NCI-H446 (cell line): Measurements from ENCODE around the gene GATA5.
"Not testable (repeated sequence)": the region's sequence is repeated elsewhere in the genome, so short reads cannot be mapped to it uniquely, and the experiment has no call there.

ENCODE experiments used
- DNase-seq, 2 experiments: peaks; one replicate each; lab custom pipeline; 2025; lab: John Stamatoyannopoulos, UW

Gene GATA5

DNA sequence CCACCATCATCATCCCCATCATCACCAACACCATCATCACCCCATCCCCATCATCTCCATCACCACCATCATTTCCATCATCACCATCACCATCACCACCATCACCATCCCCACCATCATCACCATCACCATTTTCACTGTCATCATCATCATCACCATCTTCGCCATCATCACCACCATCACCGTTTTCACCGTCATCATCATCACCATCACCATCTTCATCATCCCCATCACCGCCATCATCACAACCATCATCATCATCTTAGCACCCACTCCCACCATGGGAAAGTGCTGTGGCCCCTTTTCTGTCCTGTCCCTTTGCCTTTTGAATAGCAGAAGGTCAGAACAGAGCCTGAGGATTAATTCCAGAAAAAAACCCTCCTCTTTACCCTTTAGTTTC is 28.5 kb upstream of the GATA5 start:
- DNase-seq, result no peak

DNA sequence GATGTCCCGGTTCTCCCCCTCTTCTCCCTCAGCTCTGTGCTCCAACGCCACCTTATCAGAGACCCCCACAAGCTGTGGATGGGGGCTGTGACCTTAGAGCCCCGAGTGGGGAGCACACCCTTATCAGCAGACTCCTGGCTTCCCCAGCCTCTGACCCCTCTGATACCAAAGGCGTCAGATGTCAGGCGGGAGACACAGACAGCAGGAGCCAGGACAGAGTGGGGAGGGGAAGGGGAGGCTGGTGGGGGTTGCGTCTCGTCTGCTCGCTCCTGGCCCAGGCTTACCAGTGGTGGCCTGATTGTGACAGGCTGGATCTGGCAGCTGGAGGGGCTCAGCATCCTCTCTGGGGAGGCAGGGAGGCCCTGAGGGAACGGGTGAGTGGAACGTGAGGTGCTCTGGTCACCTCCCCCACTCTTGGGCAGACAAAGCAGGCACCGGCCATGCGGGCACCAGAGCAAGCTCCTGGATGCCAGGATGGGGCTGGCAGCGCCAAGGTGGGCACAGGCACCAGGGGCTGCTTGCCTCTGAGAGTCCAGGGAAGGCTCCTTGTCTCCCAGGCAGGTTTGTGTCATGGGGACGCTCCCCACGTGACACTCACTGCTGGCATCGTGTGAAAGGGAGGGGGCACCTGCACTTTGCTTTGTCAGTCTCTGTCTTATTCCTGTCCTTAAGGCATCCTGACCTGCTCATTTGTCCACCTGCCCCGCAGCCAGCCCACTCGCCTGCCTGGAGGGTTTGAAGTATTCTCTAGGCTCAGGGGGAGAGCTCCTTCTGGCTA is 27.8 kb upstream of the GATA5 start:
- no peak for DNase-seq

DNA sequence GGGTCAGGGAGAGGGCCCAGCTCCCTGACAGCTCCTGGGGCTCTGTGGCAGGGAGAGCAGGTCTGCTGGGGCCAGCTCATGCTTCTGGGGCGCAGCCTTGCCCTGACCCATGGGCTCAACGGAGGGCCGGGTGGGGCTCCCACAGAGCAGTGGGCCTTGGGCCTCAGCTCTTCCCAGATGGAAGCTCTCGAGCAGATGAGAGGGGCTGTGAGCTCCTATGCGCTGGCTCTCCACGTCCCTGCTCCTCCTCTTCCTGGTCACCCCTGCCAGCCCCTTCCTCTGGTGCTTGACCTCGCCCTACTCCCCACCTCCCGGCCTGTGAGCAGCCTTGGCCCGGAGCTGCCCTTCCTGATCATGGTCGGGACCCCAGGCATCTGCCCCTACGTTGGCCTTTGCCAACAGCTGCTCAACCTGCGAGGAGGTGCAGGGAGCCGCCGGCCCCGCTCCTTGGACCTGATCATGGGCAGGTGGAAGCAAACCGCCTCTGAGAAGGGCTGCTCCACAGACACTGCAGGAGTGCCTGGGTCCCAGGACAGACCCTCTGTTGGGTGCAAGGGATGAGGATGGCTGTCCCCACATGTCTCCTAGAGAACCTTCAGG is 26.8 kb upstream of the GATA5 start:
- no peak for DNase-seq

DNA sequence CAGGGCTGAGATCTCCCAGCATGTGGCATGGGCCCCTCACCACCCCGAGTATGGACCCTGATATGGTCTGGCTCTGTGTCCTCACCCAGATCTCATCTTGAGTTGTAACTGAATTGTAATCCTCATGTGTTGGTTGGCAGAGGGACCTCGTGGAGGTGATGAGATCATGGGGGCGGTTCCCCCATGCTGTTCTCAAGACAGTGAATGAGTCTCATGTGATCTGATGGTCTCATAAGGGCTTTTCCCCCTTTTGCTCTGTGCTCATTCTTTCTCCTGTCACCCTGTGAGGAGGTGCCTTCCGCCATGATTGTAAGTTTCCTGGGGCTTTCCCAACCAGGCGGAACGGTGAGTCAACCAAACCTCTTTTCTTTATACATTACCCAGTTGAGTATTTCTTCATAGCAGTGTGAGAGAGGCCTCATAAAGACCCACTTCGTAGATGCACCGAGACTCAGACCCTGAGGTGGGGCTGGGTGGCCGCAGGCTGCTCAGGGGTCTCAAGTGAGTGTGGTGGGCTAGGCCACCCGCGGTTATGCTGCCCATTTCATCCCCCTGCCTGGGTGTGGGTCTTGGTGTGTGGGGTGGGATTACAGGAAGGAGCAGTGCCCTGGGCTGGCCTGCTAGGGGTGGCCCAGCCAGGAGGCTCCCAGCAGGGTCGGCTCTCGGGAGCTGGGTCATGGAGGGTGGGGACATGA is 26.2 kb upstream of the GATA5 start:
- no peak for DNase-seq

DNA sequence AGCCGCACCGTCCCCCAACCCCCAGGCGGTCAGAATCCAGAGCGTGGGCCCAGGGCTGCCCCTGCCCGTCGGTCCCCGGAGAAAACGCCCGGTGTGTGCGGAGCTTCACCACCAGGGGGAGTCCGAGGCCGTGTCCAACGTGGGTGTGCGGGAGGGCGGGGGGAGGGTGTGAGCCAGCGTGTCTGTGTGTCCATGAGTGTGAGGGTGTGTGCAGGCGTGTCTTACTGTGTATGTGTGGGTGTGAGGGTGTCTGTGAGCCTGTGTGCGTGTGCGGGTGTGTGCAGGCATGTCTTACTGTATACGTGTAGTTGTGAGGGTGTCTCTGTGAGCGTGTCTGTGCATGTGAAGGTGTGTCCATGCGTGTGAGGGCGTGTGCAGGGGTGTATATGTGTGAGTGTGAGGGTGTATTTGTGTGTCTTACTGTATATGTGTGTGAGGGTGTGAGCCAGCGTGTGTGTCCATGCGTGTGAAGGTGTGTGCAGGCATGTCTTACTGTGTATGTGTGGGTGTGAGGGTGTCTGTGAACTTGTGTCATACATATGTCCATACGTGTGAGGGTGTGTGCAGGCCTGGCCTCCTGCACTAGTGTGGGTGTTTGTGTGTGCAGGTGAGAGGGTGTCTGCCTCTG is 24.6 kb upstream of the GATA5 start:
- DNase-seq, result peak; percentile 7 to 31

DNA sequence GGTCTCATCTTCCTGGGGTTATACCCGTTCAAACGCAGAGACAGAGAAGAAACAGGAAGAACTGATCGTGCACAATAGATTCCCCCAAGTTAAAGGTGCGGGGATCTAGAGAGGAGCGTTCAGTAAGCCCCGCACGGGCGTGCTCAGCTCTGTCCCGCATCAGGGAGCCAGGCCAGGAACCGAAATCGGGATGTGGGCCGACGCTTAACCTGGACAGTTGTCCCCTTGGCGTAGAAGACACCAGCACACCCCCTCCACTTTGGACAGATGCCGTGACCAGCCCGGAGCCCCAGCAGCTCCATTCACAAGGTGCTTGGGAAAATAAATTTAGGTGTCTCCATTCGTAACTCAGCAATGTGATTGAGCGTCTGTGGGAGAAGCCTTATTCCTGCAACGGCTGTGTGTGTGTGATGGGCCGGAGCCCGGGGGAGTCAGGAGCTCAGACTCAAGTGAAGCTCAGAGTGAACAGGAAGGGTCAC is 24.0 kb upstream of the GATA5 start:
- no peak for DNase-seq

DNA sequence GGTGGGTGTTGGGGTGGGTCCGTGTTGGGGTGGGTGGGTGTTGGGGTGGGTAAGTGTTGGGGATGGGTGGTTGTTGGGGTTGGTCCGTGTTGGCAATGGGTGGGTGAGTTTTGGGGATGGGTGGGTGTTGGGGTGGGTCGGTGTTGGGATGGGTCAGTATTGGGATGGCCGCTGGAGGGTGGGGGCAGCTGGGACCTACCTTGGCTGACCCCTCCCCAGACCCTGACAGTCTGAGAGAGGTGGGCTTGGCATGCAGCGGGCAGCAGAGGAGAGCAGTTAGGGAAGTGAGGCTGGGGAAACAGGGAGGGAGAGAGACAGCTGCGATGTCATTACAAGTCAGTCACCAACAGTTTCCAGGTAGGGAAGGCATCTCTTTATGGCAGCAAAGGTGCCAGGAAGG is 23.1 kb upstream of the GATA5 start:
- no peak for DNase-seq

DNA sequence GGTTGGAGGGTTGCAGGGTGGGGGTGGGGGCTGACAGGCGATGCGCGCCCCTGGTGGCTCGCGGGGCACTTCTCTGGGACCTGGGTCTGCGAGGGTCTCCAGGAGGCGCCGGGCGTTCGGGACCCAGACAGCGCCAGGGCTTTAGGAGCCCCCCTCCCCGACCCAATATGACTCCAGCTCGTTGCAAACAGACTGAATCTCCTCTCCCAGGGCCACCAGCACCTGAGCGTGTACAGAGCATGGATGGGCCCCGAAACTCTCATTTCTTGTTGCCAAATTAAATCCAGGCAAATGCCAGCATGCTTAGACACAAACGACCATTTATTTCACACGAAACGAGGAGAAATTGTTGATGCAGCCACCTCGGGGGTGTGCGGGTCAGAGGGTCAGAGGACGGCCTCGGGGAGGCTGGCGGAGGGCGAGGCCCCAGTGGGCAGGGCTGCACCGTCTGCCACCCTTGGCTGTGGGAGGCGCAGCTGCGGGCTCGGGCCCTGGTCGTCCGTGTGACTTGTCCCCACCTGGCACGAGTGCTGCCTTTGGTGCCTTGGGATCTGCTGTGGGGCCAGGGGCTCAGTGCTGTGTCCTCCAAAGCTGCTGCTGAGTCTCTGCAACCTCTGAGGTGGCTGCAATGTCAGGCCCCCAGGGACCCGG is 20.9 kb upstream of the GATA5 start:
- peak in 1 of 2 experiments; percentile 12 for DNase-seq

DNA sequence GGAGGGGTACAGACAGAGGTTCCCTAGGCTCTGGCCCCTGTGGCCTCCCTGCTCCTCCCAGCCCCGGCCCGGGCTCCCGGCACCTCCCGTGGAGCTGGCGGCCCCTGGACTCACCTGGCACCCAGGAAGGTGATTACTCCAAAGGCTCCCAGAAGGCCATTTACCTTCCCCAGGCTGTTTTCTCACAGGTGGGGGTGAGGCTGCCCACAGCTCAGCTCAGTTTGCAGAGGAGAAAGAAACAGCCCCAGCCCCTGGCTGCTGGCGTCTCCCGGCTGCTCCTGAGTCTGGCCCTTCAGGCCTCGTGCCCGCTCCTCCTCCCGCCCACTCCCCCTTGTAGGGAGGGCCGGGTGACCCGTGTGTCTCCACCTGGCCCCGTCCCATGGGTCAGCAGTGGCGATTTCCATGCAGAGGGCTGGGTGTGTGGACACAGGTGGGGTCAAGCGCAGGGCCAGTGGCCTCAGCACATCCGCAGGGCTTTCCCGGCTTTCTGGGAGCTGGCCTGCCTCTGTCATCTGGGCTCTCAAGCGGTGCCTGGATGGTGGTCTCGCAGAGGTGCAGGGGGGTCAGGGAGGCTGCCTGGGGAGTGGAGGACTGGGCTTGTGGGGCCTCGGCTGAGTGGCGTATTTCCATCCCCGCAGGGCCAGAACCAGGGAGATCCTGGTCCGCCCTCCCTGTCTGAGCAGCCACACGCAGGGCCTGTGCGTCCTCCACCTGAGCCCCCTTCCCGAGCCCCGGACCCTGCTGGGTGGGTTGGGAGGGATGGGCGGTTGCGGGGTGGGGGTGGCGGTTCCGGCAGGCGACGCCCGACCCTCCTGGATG is 20.2 kb upstream of the GATA5 start:
- DNase-seq, result no peak

DNA sequence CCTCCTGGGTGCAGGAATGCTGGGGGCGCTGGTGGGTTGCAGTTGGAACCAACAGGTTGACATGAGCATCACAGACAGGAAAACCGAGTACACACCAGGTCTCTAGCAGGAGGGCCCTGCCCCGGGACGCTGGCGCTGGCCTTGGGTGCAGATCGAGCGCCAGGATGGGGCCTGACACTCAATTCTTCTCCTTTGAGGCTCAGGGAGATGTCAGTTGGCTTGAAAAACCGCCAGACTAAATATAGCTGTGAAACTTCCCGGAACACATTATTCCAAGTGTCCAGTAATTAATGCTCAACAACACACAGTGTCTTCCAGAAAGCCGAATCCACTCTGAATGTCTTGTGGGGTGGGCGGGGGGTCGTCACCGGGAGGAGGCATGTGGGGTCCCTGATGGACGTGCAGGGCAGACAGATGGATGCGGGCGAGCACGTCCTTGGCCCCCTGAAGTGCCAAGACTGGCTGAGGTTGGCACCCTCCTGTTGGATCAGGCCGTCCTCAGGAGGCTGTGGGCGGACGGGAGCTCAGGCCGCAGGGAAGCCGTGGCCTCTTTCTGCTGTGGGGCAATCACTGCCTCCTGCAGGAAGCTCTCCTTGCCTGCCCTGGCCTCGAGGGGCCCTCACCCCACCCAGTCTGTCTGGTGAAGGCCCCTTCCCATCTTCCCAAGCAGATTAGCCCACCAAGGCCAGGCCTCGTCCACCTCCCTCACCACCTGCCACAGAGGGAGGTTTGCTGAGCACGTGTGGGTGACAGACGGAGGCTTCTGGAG is 19.4 kb upstream of the GATA5 start:
- DNase-seq, result no peak

DNA sequence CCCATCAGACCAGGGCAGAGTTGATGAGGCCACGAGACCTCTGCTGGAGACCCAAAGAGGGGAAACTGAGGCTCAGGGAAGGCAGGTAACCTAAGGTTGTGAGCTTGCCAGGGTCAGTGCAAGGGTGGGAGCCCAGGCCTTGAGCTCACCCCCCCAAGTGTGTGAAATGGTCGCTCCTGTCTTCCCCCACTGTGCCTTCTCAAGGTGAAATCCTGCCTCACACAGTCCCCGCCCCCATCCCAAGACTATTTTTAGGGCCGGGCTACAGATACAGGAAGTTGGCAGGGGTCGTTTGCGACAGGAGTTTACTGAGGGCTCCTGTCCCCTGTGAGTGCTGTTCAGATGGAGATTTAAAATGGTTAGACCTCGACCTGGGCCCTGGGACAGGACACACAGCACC is 18.7 kb upstream of the GATA5 start:
- DNase-seq, result no peak

DNA sequence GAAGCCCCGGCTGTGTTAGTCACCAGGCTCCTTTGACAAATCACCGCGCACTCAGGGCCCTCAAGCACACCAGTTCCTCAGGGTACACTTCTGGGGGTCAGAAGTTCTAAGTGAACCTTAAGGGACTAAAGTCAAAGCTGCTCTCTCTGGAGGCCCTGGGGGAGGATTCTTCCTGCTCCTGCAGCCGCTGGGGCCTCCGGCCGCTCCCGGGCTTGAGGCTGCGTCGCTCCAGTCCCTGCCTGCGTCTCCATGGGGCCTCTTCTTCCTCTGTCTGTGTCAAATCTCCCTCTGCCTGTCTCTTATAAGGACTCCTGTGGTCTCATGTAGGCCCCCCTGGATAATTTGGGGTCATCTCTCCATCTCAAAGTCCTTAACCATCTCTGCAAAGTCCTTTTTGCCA is 18.1 kb upstream of the GATA5 start:
- DNase-seq, result no peak

DNA sequence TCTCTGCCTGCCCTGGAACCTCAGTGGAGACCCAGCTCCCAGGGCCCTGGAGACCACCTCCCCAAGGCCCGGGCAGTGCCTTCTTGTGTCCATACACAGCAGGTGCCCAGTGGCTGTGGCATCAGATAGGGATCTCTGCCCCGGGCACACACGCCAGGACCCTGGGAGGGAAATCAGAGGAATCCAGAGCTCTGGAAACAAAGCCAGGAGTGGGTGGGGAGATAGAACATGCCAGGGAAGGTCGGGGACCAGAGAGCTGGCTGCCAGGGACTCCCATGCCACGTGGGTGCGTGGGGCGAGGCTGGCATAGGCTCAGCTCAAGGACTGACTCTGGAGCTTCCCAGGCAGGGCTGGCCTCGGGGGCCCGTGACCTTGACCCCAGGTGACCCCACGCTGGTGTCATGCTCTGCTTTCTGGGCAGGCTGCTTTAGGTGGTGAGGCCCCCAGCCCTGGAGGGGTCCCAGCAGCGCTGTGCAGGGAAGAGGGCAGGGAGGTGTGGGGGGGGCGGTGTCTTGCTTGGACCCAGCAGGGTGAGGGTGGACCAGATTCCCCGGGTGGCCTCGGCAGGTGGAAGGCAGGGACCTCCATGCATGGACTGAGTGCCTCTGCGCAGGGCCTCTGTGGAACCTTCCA is 17.6 kb upstream of the GATA5 start:
- no peak for DNase-seq

DNA sequence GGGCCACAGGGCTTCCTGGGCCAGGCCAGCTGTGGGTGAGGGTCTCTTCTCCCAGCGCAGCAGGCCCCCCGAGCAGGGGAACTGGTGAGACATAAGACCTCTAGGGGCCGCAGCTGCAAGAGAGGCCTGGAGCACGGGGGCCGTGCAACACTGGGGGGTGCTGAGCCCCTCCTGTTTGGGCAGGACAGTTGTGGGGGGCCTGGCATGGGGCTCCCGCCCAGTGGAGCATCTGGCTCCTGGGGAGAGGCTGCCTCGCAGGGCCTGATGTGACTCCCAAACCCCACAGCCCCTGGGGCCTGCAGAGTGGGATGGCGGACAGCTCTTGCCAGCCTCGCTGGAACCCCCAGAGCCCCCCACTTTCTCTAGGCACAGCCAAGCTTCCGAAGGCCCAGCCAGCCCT is 16.9 kb upstream of the GATA5 start:
- no peak for DNase-seq

DNA sequence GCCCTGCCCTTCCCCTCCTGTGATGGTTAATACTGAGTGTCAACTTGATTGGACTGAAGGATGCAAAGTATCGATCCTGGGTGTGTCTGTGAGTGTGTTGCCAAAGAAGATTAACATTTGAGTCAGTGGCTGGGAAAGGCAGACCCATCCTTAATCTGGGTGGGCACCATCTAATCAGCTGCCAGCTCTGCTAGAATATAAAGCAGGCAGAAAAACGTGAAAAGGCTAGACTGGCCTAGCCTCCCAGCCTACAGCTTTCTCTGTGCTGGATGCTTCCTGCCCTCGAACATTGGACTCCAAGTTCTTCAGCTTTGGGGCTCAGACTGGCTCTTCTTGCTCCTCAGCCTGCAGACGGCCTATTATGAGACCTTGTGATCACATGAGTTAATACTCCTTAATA is 15.0 kb upstream of the GATA5 start:
- DNase-seq, result not testable (repeated sequence)

DNA sequence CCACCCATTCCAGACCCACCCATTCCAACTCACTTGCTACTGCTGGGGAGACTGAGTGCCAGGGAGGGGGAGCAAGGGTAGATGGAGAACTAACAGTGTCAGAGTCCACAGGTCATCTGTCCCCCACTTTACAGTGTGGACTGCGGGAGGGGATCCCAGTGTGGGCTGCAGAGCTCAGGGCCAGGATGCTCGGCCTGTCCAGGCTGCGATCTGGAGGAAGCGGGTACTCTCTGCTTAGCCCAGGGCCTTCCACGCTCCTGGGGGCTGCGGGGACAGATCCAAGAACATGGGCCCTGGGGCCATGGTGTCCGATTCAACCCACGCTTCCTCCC is 14.1 kb upstream of the GATA5 start:
- DNase-seq, result no peak

DNA sequence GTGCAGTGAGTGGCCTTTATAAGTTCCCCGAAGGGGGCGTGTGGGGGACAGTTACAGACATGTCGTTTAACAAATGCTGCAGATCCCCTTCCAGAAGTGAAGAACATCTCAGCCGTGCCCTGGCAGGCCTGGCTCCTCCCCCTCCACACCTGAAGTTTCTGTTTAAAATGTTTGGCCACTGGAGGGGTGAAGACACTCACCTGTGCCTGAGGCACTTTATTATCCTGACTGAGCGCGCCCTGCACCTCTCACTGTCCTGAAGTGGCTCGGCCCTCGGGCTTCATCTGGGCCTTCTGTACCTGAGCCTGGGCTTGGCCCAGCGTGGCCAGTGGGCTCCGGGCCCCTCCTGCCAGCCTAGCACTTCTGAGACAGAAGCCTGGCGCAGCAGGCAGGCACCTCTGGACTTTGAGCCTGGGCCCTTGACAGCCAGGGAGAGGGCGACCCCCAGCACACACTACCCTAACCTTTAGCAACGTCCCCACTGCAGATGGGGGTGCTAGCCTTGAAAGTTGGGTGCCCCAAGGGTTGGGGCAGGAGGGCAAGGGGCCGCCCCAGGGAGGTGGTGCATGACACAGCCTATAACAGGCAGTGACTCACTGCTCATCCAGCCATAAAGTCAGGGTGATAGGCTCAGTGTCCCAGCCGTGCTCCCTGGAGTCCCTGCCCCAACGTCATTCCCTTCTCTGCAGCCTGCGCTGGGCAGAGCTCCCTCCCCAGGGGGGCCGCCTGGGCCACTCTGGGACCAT is 13.6 kb upstream of the GATA5 start:
- DNase-seq, result no peak

DNA sequence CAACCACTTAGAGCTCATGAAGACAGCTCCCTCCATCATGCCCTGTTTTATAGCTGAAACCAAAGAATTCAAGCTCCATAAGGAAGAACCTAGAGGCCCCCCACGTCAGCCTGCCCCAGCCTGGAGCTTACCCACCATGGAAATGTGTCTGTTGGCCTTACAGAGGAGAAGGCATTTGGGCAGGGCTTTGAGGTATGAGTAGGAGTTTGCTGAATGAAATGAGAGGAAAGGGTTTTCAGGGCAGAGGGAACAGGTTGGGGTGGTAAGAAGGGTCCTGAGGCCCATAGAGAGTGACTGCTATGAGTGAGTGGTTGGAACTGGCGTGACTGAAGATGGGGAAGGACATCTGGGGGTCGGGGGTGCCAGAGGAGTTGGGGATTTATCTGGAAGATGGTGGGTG is 12.7 kb upstream of the GATA5 start:
- no peak for DNase-seq

DNA sequence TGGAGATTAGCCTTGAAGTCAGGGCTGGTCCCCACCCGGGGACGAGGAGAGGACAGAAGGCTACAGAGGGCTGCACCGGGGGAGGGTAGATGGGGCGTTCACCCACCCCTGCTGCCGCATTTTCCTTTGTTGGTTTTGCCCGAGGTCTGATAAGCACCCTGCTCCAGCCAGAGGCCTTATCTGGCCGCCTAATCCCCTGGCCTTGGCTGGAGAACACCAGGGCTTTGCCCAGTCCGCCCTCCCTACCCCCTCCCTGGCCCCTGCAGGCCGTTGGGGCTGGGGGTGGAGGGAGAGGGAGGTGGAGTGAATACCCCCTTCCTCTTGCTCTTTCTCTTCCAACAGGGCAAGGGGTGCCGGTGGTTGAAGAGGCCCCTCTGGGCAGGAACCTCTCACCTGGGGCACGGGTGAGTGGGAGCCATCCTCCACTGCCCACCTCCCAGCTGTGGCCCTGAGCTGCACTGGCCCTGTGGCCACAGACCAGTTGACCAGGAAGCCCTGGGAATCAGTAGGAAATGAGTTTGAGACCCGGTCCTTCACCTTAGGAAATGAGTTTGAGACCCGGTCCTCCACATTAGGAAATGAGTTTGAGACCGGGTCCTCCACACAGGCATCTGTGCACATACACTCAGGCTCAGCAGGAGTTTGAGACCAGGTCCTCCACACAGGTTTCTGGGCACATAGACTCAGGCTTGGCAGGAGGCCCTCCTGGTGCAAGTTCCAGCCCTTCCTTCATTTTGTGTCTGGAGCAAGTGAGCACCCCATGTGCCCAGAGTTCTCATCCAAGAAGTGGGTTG is 12.0 kb upstream of the GATA5 start:
- DNase-seq, result no peak
